GM23338 (cell line): Measurements from ENCODE around the gene SUSD4. TPM values are rescaled to one million over a fixed set of nuclear protein-coding genes. Genes with fewer than 3 reads are reported as not detected.

Source experiments
- ATAC-seq: fragments of 200-7000 bp; cut with Tn5 transposase; 3 replicates; pipeline ENCODE4 v1.9.1; 2020
- DNase-seq: peaks from one replicate; pipeline ENCODE4 v3.0.0-alpha.2; 2015; ENCODE audit warnings: low spot score
- H2AFZ ChIP-seq: fragments of 200-600 bp; sonication (generic); 2 replicates; pipeline ENCODE4 v1.8.0; 2016; ENCODE audit warnings: antibody characterized with exemption, mild to moderate bottlenecking, moderate library complexity
- H3F3A ChIP-seq: fragments of 200-600 bp; sonication (generic); replicated peaks from 2 replicates; pipeline ENCODE4 v1.8.0; 2017; ENCODE audit warnings: antibody characterized with exemption, mixed run types, low read depth
- H3K27ac ChIP-seq: fragments of 200-600 bp; sonication (generic); 2 replicates; pipeline ENCODE4 v1.6.1; 2016; ENCODE audit warnings: low read depth
- H3K27me3 ChIP-seq: fragments of 200-600 bp; sonication (generic); 2 replicates; pipeline ENCODE4 v1.8.0; 2016; ENCODE audit warnings: mild to moderate bottlenecking, mixed run types, moderate library complexity; ENCODE audit not compliant: insufficient read depth
- H3K36me3 ChIP-seq: fragments of 200-600 bp; sonication (generic); 2 replicates; pipeline ENCODE4 v1.8.0; 2016; ENCODE audit warnings: mild to moderate bottlenecking; ENCODE audit not compliant: insufficient read depth
- H3K4me1 ChIP-seq: fragments of 200-600 bp; sonication (generic); 2 replicates; pipeline ENCODE4 v1.8.0; 2016; ENCODE audit warnings: mild to moderate bottlenecking, moderate library complexity; ENCODE audit not compliant: insufficient read depth
- H3K4me2 ChIP-seq: fragments of 200-600 bp; sonication (generic); 2 replicates; pipeline ENCODE4 v1.7.1; 2017; ENCODE audit warnings: mixed run types
- H3K4me3 ChIP-seq: fragments of 200-600 bp; sonication (generic); 2 replicates; pipeline ENCODE4 v1.6.1; 2016; ENCODE audit warnings: mixed run types
- H3K79me2 ChIP-seq: fragments of 200-600 bp; sonication (generic); replicated peaks from 2 replicates; pipeline ENCODE4 v1.8.0; 2017; ENCODE audit warnings: mild to moderate bottlenecking; ENCODE audit not compliant: insufficient read depth
- H3K9me2 ChIP-seq: fragments of 200-600 bp; sonication (generic); 2 replicates; pipeline ENCODE4 v1.8.0; 2017; ENCODE audit not compliant: insufficient read depth
- H4K20me1 ChIP-seq: fragments of 200-600 bp; sonication (generic); replicated peaks from 2 replicates; pipeline ENCODE4 v1.8.0; 2017; ENCODE audit warnings: mild to moderate bottlenecking; ENCODE audit not compliant: insufficient read depth
- H3K27ac Mint-ChIP-seq: 2 replicates; pipeline ENCODE4 v1.8.0; 2020; ENCODE audit warnings: inconsistent platforms, mild to moderate bottlenecking, moderate library complexity, mixed read lengths
- H3K27me3 Mint-ChIP-seq: 3 replicates; pipeline ENCODE4 v1.8.0; 2022; ENCODE audit warnings: low read depth, mild to moderate bottlenecking, moderate library complexity, mixed read lengths, inconsistent platforms; ENCODE audit not compliant: insufficient read depth, poor library complexity
- H3K36me3 Mint-ChIP-seq: 3 replicates; pipeline ENCODE4 v1.8.0; 2021; ENCODE audit warnings: low read depth, mild to moderate bottlenecking, inconsistent platforms, moderate library complexity, mixed read lengths
- H3K4me1 Mint-ChIP-seq: 3 replicates; pipeline ENCODE4 v1.8.0; 2020; ENCODE audit warnings: mild to moderate bottlenecking, inconsistent platforms, mixed read lengths
- H3K4me3 Mint-ChIP-seq: 3 replicates; pipeline ENCODE4 v1.8.0; 2021; ENCODE audit warnings: moderate library complexity, mild to moderate bottlenecking, inconsistent platforms, mixed read lengths
- H3K9me3 Mint-ChIP-seq: 3 replicates; pipeline ENCODE4 v1.8.0; 2020; ENCODE audit warnings: moderate library complexity, mild to moderate bottlenecking, inconsistent platforms, mixed read lengths
- CREB1 ChIP-seq: fragments of 250-450 bp; sonication (Bioruptor Pico); IDR thresholded peaks from 2 replicates; pipeline ENCODE4 v1.5.0; 2020; ENCODE audit warnings: low read depth, mild to moderate bottlenecking, moderate library complexity
- EZH2 ChIP-seq: fragments of 200-600 bp; sonication (generic); IDR thresholded peaks from one replicate; pipeline ENCODE4 v1.8.0; 2017; ENCODE audit warnings: antibody characterized with exemption, mild to moderate bottlenecking, low read depth; ENCODE audit not compliant: unreplicated experiment
- EZH2phosphoT487 ChIP-seq: fragments of 200-600 bp; sonication (generic); IDR thresholded peaks from one replicate; pipeline ENCODE4 v1.8.1; 2018; ENCODE audit warnings: antibody characterized with exemption; ENCODE audit not compliant: unreplicated experiment
- JUNB ChIP-seq: IDR thresholded peaks from one replicate; pipeline ENCODE4 v1.6.1; 2016; ENCODE audit warnings: antibody characterized with exemption; ENCODE audit not compliant: unreplicated experiment
- NANOG ChIP-seq: IDR thresholded peaks from 2 replicates; pipeline ENCODE4 v1.6.1; 2016; ENCODE audit warnings: antibody characterized with exemption, borderline replicate concordance
- POLR2AphosphoS5 ChIP-seq: IDR thresholded peaks from 2 replicates; pipeline ENCODE4 v1.6.1; 2016; ENCODE audit warnings: antibody characterized with exemption, low read depth
- STAT1 ChIP-seq: IDR thresholded peaks from one replicate; pipeline ENCODE4 v1.6.1; 2016; ENCODE audit warnings: antibody characterized with exemption; ENCODE audit not compliant: unreplicated experiment
- ZNF114 ChIP-seq: fragments of 250-450 bp; sonication (Bioruptor Pico); IDR thresholded peaks from 2 replicates; pipeline ENCODE4 v1.5.0; 2020; ENCODE audit warnings: mild to moderate bottlenecking, moderate library complexity
- ZNF331 ChIP-seq: fragments of 250-450 bp; sonication (Bioruptor Pico); IDR thresholded peaks from 2 replicates; pipeline ENCODE4 v1.5.0; 2020; ENCODE audit warnings: low read depth, mild to moderate bottlenecking, moderate library complexity
- polyA plus RNA-seq: library from polyadenylated mRNA; unstranded; fragments of >200 nt; fragmentation: Nextera tagmentation; extraction: Ambion mirVana; gene quantifications from 2 replicates; pipeline ENCODE4 v1.2.1, GENCODE V29; 2016
- total RNA-seq: library from RNA; depleted of rRNA; stranded (reverse); fragments of >200 nt; shearing (Covaris generic); gene quantifications from 2 replicates; pipeline ENCODE4 v1.2.3, GENCODE V29; 2014
- TF ChIP-seq, protein P1 (sequence below), 2 experiments: fragments of 200-600 bp in 1 of 2; sonication (generic) in 1 of 2; conservative IDR thresholded peaks; 2 replicates each; pipeline versions ENCODE4 v1.5.1 to v1.6.1; 2016 to 2017; ENCODE audit warnings: antibody characterized with exemption in 2 of 2, low read depth in 2 of 2, mild to moderate bottlenecking in 2 of 2, moderate library complexity in 1 of 2
- TF ChIP-seq, protein P2 (sequence below): IDR thresholded peaks from one replicate; pipeline ENCODE4 v1.6.1; 2018; ENCODE audit warnings: antibody characterized with exemption; ENCODE audit not compliant: unreplicated experiment
- TF ChIP-seq, protein P3 (sequence below): IDR thresholded peaks from 2 replicates; pipeline ENCODE4 v1.6.1; 2016; ENCODE audit warnings: antibody characterized with exemption

The SUSD4 gene
- total and polyA plus RNA-seq, 2 experiments from 2014 or later: 2.3 to 3.6 TPM

DNA sequence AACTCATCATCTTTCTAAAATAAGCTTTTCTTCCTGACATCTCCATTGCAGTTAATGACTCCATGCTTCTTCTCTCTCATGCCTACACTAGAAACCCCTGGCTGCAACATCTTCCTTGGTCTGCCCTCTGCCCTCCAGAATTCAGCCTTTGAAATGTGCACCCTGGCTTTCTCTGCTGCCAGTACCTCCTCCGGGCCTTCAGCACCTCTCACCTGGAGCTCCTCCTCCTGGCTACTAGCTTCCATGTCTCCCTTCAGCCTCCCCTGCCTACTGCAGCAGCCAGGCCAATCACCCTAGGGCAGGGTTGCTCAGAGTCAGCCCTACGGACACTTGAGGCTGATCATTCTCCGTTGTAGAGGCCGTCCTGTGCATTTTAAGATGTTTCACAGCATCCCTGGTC lies 18.3 kb downstream of the SUSD4 start:
- Mint-ChIP-seq H3K27me3 (no peaks in the 10 kb centered on the region), H3K27ac (no peak overlapping the region), H3K4me3 (no peak overlapping the region), H3K36me3 (no peaks in the 10 kb centered on the region), H3K4me1 (peaks cover 5% of the 10 kb centered on the region; the same call in 2 of the 3 replicates), H3K9me3 (no peaks in the 10 kb centered on the region)
- H3K4me1 ChIP-seq: no peaks in the 10 kb centered on the region
- peak; percentile 37 for DNase-seq
- H3K79me2 ChIP-seq: no peaks in the 10 kb centered on the region
- no peak overlapping the region for H3K4me3 ChIP-seq
- H3K36me3 ChIP-seq: no peaks in the 10 kb centered on the region
- H4K20me1 ChIP-seq: no peaks in the 10 kb centered on the region
- H3K27me3 ChIP-seq: no peaks in the 10 kb centered on the region
- no peaks in the 10 kb centered on the region for H3F3A ChIP-seq
- ATAC-seq: peak; percentile 94
- H3K9me2 ChIP-seq: no peaks in the 10 kb centered on the region
- TF ChIP-seq, protein P1, sequence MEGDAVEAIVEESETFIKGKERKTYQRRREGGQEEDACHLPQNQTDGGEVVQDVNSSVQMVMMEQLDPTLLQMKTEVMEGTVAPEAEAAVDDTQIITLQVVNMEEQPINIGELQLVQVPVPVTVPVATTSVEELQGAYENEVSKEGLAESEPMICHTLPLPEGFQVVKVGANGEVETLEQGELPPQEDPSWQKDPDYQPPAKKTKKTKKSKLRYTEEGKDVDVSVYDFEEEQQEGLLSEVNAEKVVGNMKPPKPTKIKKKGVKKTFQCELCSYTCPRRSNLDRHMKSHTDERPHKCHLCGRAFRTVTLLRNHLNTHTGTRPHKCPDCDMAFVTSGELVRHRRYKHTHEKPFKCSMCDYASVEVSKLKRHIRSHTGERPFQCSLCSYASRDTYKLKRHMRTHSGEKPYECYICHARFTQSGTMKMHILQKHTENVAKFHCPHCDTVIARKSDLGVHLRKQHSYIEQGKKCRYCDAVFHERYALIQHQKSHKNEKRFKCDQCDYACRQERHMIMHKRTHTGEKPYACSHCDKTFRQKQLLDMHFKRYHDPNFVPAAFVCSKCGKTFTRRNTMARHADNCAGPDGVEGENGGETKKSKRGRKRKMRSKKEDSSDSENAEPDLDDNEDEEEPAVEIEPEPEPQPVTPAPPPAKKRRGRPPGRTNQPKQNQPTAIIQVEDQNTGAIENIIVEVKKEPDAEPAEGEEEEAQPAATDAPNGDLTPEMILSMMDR (conservative IDR thresholded peaks at IDR 0.05; ENCODE audit: low read depth in 2 of 2): peak in 1 of 2 experiments; percentile 48; a peak in 2 of 4 replicates
- TF ChIP-seq, protein P2, sequence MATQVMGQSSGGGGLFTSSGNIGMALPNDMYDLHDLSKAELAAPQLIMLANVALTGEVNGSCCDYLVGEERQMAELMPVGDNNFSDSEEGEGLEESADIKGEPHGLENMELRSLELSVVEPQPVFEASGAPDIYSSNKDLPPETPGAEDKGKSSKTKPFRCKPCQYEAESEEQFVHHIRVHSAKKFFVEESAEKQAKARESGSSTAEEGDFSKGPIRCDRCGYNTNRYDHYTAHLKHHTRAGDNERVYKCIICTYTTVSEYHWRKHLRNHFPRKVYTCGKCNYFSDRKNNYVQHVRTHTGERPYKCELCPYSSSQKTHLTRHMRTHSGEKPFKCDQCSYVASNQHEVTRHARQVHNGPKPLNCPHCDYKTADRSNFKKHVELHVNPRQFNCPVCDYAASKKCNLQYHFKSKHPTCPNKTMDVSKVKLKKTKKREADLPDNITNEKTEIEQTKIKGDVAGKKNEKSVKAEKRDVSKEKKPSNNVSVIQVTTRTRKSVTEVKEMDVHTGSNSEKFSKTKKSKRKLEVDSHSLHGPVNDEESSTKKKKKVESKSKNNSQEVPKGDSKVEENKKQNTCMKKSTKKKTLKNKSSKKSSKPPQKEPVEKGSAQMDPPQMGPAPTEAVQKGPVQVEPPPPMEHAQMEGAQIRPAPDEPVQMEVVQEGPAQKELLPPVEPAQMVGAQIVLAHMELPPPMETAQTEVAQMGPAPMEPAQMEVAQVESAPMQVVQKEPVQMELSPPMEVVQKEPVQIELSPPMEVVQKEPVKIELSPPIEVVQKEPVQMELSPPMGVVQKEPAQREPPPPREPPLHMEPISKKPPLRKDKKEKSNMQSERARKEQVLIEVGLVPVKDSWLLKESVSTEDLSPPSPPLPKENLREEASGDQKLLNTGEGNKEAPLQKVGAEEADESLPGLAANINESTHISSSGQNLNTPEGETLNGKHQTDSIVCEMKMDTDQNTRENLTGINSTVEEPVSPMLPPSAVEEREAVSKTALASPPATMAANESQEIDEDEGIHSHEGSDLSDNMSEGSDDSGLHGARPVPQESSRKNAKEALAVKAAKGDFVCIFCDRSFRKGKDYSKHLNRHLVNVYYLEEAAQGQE: no peak
- no peak for TF ChIP-seq ZNF114 (CRISPR knock-in tag)
- no peak overlapping the region for H3K27ac ChIP-seq
- H3K4me2 ChIP-seq: no peak overlapping the region
- no peak overlapping the region for H2AFZ ChIP-seq

DNA sequence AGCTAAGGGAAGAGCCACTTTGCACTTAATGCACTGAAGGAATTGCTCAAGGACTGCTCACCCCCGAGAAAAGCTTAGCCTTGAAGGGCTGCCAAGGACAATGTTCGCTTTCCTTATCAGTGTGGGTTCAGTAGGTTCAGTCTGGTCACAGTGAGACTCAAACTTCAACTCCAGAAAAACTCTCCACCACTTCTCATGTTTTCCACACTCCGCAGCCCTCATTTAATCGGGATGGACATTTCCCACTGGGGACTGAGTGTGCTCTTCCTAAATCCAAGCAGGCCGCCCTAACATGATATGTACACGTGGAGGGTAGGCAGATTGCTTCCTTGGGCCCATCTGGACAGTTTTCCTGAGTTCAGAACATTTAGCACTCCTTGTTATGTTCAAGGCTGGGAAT lies 19.5 kb downstream of the SUSD4 start:
- H3K9me2 ChIP-seq: no peaks in the 10 kb centered on the region
- Mint-ChIP-seq H3K27me3 (no peaks in the 10 kb centered on the region), H3K4me1 (peaks cover 5% of the 10 kb centered on the region; the same call in 2 of the 3 replicates), H3K27ac (no peak overlapping the region), H3K9me3 (no peaks in the 10 kb centered on the region), H3K36me3 (no peaks in the 10 kb centered on the region), H3K4me3 (no peak overlapping the region)
- DNase-seq: no peak
- no peaks in the 10 kb centered on the region for H3K4me1 ChIP-seq
- no peaks in the 10 kb centered on the region for H3F3A ChIP-seq
- H2AFZ ChIP-seq: no peak overlapping the region
- H3K4me2 ChIP-seq: no peak overlapping the region
- no peak overlapping the region for H3K4me3 ChIP-seq
- no peaks in the 10 kb centered on the region for H3K27me3 ChIP-seq
- H3K79me2 ChIP-seq: no peaks in the 10 kb centered on the region
- H3K36me3 ChIP-seq: no peaks in the 10 kb centered on the region
- H4K20me1 ChIP-seq: no peaks in the 10 kb centered on the region
- no peak overlapping the region for H3K27ac ChIP-seq
- no peak for ATAC-seq
- TF ChIP-seq NANOG (no peak), ZNF331 (CRISPR knock-in tag) (no peak), STAT1 (no peak), JUNB (no peak), CREB1 (CRISPR knock-in tag) (no peak), EZH2 (no peak), POLR2AphosphoS5 (no peak), EZH2phosphoT487 (no peak), ZNF114 (CRISPR knock-in tag) (no peak)
- TF ChIP-seq, protein P3, sequence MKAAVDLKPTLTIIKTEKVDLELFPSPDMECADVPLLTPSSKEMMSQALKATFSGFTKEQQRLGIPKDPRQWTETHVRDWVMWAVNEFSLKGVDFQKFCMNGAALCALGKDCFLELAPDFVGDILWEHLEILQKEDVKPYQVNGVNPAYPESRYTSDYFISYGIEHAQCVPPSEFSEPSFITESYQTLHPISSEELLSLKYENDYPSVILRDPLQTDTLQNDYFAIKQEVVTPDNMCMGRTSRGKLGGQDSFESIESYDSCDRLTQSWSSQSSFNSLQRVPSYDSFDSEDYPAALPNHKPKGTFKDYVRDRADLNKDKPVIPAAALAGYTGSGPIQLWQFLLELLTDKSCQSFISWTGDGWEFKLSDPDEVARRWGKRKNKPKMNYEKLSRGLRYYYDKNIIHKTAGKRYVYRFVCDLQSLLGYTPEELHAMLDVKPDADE: no peak
- TF ChIP-seq, protein P2: no peak
- TF ChIP-seq, protein P1 (conservative IDR thresholded peaks at IDR 0.05; ENCODE audit: low read depth in 2 of 2): no peak
